Left lung (tissue), 10 donors: ENCODE data around the gene ELMOD1. TPM values are rescaled to one million over a fixed set of nuclear protein-coding genes. Genes with fewer than 3 reads are reported as not detected.

Experiments used
- ATAC-seq: fragments of 200-7000 bp; cut with Tn5 transposase; one replicate; pipeline ENCODE4 v1.9.1; 2020; ENCODE audit warnings: moderate library complexity
- DNase-seq, 4 donors: peaks; one replicate each; pipeline ENCODE4 v3.0.0-alpha.2; 2013 to 2020
- H3K27ac ChIP-seq, 2 donors: fragments of 200-600 bp; sonication (generic) in 1 of 2; one replicate each; pipeline versions ENCODE4 v1.5.0 to v1.8.0; 2020 to 2021
- H3K27me3 ChIP-seq, 2 donors: fragments of 200-600 bp; sonication (generic) in 1 of 2; one replicate each; pipeline versions ENCODE4 v1.5.0 to v1.8.0; 2020 to 2021
- H3K36me3 ChIP-seq, 2 donors: fragments of 200-600 bp; sonication (generic) in 1 of 2; one replicate each; pipeline versions ENCODE4 v1.5.0 to v1.8.0; 2020 to 2021
- H3K4me1 ChIP-seq, 2 donors: fragments of 200-600 bp; one replicate each; pipeline ENCODE4 v1.8.0; 2021
- H3K4me3 ChIP-seq, 2 donors: fragments of 200-600 bp; sonication (generic) in 1 of 2; one replicate each; pipeline versions ENCODE4 v1.5.0 to v1.8.0; 2020 to 2021; ENCODE audit warnings: mild to moderate bottlenecking in 1 of 2
- H3K9me3 ChIP-seq, 2 donors: fragments of 200-600 bp; sonication (generic) in 1 of 2; one replicate each; pipeline versions ENCODE4 v1.5.0 to v1.8.0; 2020 to 2021
- intact Hi-C, 2 donors: fragments of 100-400 bp; cut with DNase I; formaldehyde crosslinking; loops; one replicate each; pipeline versions ENCODE4 v1.11.2 to v1.14.2; 2022
- polyA plus RNA-seq, 6 donors: library from polyadenylated mRNA; unstranded; fragments of 120-200 nt; gene quantifications; one replicate each; pipeline ENCODE4 v1.2.1, GENCODE V29; 2013; ENCODE audit not compliant: insufficient read length in 6 of 6
- total RNA-seq, 2 donors: library from RNA; stranded (reverse); fragmentation: NEBNext Ultra II Directional; extraction: Animal tissue kit (Norgen Biotek cat#: 25700); gene quantifications; one replicate each; pipeline ENCODE4 v1.2.1, GENCODE V29; 2021
- TF ChIP-seq, protein P1 (sequence below), 2 donors: fragments of 200-600 bp; sonication (generic) in 1 of 2; IDR thresholded peaks; one replicate each; pipeline versions ENCODE4 v1.5.0 to v1.8.0; 2021; ENCODE audit warnings: antibody characterized with exemption in 2 of 2
- donor health status: DM: no; HTN: yes; CAD: no.
- donor health status: DM: no; HTN: no; CAD: no.

ELMOD1 gene
- total and polyA plus RNA-seq, 8 donors, result 0.96 to 7.7 (median 5.6) TPM

DNA sequence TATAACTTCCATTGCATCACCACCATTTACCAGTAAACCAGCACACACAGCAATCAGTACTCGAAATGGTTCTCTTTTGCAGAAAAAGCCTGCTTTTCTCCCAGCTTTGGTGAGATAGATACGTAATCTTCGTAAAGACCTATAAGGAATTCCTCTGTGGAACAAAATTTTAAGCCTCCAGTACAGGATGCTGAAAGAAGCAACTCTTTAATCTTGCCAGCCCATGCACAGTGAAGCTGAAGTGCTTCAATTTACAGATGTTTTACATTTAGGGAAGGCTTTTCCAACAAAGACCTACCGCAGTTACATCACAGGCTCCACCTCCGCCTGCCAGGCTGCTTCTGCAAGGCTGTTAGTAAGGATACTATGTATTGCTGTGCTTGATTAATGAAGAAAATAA, 1.9 kb downstream of the ELMOD1 start:
- Histone ChIP-seq H3K4me3 (no peak overlapping the region), H3K4me1 (peaks cover 10 to 19% of the 10 kb centered on the region in 2 donors), H3K36me3 (no peaks in the 10 kb centered on the region), H3K27me3 (peaks cover 27 to 97% of the 10 kb centered on the region in 2 donors), H3K9me3 (no peaks in the 10 kb centered on the region), H3K27ac (no peak overlapping the region)
- no peak for DNase-seq
- TF ChIP-seq, protein P1, sequence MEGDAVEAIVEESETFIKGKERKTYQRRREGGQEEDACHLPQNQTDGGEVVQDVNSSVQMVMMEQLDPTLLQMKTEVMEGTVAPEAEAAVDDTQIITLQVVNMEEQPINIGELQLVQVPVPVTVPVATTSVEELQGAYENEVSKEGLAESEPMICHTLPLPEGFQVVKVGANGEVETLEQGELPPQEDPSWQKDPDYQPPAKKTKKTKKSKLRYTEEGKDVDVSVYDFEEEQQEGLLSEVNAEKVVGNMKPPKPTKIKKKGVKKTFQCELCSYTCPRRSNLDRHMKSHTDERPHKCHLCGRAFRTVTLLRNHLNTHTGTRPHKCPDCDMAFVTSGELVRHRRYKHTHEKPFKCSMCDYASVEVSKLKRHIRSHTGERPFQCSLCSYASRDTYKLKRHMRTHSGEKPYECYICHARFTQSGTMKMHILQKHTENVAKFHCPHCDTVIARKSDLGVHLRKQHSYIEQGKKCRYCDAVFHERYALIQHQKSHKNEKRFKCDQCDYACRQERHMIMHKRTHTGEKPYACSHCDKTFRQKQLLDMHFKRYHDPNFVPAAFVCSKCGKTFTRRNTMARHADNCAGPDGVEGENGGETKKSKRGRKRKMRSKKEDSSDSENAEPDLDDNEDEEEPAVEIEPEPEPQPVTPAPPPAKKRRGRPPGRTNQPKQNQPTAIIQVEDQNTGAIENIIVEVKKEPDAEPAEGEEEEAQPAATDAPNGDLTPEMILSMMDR (IDR thresholded peaks at IDR 0.05), result no peak
- ATAC-seq, result no peak
- intact Hi-C loops, result no loop called here

DNA sequence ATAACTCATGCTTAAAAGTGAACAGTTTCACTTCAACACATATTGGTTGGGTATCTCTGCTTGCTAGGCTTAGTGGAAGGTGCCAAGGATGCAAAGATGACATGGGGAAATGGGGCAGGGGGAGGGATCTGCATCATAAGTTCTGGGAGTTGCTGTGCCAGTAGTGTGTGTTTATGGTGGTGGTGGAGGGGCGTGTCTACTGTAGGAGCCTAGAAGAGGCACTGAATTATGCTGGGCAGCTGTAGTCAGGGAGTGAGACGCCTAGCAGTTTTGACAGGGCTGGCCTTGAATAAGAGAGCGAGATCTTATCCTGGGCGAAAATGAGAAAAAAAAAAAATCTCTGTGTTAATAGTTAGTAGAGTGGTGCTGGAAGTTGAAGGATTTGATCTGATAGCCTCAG, 3.0 kb downstream of the ELMOD1 start:
- no peak overlapping the region for H3K4me3 ChIP-seq
- intact Hi-C loops, result no loop called here
- peaks cover 10 to 19% of the 10 kb centered on the region in 2 donors for H3K4me1 ChIP-seq
- H3K27me3 ChIP-seq, result peaks cover 27 to 95% of the 10 kb centered on the region in 2 donors
- H3K27ac ChIP-seq, result no peak overlapping the region
- ATAC-seq (no peak), DNase-seq (no peak)
- no peaks in the 10 kb centered on the region for H3K36me3 ChIP-seq
- H3K9me3 ChIP-seq, result no peaks in the 10 kb centered on the region
- TF ChIP-seq, protein P1 (IDR thresholded peaks at IDR 0.05), result no peak

DNA sequence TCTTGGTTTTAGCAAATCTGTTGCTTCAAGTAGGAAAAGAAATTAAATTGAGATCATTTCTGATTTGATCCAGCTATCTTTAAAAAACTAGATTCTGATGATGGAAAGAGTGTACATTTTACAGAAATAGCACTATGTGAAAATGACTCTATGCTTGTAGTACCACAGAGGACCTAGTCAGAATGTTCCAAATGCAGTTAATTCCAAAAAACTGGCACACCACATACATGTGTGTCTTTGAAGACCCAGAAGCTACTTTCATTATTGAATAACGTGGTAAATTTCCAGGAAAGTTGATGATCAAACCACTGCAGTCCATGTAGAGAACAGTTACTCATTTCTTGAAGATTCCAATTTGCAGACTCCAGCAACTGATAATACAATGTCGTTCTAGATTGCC, 3.8 kb downstream of the ELMOD1 start:
- TF ChIP-seq, protein P1 (IDR thresholded peaks at IDR 0.05), result no peak
- Histone ChIP-seq H3K9me3 (no peaks in the 10 kb centered on the region), H3K27me3 (peaks cover 27 to 87% of the 10 kb centered on the region in 2 donors), H3K4me3 (no peak overlapping the region), H3K36me3 (no peaks in the 10 kb centered on the region), H3K4me1 (peaks cover 10 to 19% of the 10 kb centered on the region in 2 donors), H3K27ac (no peak overlapping the region)
- intact Hi-C loops, result no loop called here
- DNase-seq (no peak), ATAC-seq (no peak)

DNA sequence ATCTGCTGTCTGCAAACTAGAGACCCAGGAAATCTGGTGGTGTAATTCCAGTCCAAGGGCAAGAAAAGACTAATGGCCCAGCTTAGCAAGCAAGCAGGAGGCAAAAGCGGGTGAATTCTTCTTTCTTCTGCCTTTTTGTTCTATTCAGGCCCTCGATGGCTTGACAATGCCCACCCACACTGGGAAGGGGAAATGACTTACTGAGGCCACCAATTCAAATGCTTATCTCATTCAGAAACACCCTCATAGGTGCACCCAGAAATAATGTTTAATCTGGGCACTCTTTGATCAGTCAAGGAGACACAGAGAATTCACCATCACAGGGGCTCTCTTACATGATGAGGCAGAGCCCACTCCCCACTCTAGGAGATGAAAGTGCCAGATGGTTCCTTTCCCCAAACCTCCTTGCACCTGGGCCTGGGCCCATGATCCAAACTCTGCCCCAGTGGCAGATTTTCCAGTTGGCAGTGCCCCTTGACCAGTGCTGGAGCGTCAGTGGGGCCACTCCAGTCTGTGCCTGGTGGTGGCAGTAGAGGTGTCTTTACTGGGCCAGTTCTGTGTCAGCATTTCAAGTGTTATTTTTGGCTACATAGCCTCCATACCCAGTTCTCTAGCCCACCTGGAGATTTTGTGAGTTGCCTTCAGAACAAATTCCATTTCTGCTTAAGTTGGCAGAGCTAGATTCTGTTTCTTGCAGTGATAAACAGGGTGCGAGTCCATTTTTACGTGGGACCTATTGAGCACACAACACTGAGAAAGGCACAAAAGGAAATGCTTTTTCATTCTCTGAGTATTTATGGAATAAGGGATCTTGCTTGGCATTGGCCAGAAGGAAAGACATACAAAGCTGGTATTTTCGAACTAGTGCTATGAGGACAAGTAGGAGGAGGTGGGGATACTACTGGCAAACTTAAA, 7.5 kb downstream of the ELMOD1 start:
- Histone ChIP-seq H3K36me3 (no peaks in the 10 kb centered on the region), H3K9me3 (no peaks in the 10 kb centered on the region), H3K27me3 (peaks cover 3 to 64% of the 10 kb centered on the region in 2 donors), H3K4me1 (no peaks in the 10 kb centered on the region), H3K27ac (no peak overlapping the region), H3K4me3 (no peak overlapping the region)
- no peak for DNase-seq
- peak; percentile 93 for ATAC-seq
- intact Hi-C loops, result no loop called here
- TF ChIP-seq, protein P1 (IDR thresholded peaks at IDR 0.05), result peak; percentile 28 to 45
